ENCODE measurements around the gene GALNT2. TPM values are rescaled to one million over a fixed set of nuclear protein-coding genes. Genes with fewer than 3 reads are reported as not detected.

GALNT2 gene
- total and polyA plus RNA-seq, 2 of the 13 experiments (the other 11 are each of a cell fraction or from before 2014, with no cell fraction given), result 39.3 to 39.6 TPM

GRCh38 chr1:230105245-230105753 is 38.3 kb downstream of the GALNT2 start (continued):
- TF ChIP-seq NFKBIZ (CRISPR knock-in tag; IDR thresholded peaks at IDR 0.05) (no peak), ZNF564 (CRISPR knock-in tag; IDR thresholded peaks at IDR 0.05) (no peak), CREBL2 (CRISPR knock-in tag; IDR thresholded peaks at IDR 0.05; ENCODE audit: borderline replicate concordance) (no peak), ZNF207 (IDR thresholded peaks at IDR 0.05; ENCODE audit: borderline replicate concordance) (no peak), ZNF800 (CRISPR knock-in tag; IDR thresholded peaks at IDR 0.05) (no peak), ARID3A (IDR thresholded peaks at IDR 0.05; ENCODE audit: low read depth, low read length) (no peak), ZNF776 (CRISPR knock-in tag; IDR thresholded peaks at IDR 0.05) (no peak), EED (CRISPR knock-in tag; IDR thresholded peaks at IDR 0.05) (0 out of 2 replicates have a peak, but pooled peaks have one; percentile 29), ZNF124 (CRISPR knock-in tag; IDR thresholded peaks at IDR 0.05) (no peak), HCFC1 (IDR thresholded peaks at IDR 0.05; ENCODE audit: low read depth, low read length) (no peak), TEF (CRISPR knock-in tag; IDR thresholded peaks at IDR 0.05) (no peak), ZNF775 (CRISPR knock-in tag; IDR thresholded peaks at IDR 0.05; ENCODE audit: borderline replicate concordance) (no peak), AHDC1 (CRISPR knock-in tag; IDR thresholded peaks at IDR 0.05; ENCODE audit: borderline replicate concordance) (peak; percentile 13; the same call in 1 of the 2 replicates), NFIC (IDR thresholded peaks at IDR 0.05; ENCODE audit: low read length) (0 out of 2 replicates have a peak, but pooled peaks have one; percentile 14), ZEB1 (IDR thresholded peaks at IDR 0.05; ENCODE audit: insufficient replicate concordance, low read depth) (no peak), IRF2 (CRISPR knock-in tag; IDR thresholded peaks at IDR 0.05) (no peak), SMAD9 (CRISPR knock-in tag; IDR thresholded peaks at IDR 0.05) (no peak), MED13 (CRISPR knock-in tag; IDR thresholded peaks at IDR 0.05) (no peak), ZFP36L1 (CRISPR knock-in tag; IDR thresholded peaks at IDR 0.05) (no peak), ZFX (CRISPR knock-in tag; IDR thresholded peaks at IDR 0.05; ENCODE audit: low read depth) (no peak; the same call in 1 of the 2 replicates)

Measured in HepG2 (cell line).